GM21526 (cell line): ENCODE measurements around the gene FREY1.

Experiments
- ATAC-seq: cut with Tn5 transposase; IDR thresholded peaks from one replicate; pipeline ENCODE4 v1.9.1; 2021; ENCODE audit warnings: moderate library complexity; ENCODE audit not compliant: unreplicated experiment, low FRiP score

The FREY1 gene

DNA sequence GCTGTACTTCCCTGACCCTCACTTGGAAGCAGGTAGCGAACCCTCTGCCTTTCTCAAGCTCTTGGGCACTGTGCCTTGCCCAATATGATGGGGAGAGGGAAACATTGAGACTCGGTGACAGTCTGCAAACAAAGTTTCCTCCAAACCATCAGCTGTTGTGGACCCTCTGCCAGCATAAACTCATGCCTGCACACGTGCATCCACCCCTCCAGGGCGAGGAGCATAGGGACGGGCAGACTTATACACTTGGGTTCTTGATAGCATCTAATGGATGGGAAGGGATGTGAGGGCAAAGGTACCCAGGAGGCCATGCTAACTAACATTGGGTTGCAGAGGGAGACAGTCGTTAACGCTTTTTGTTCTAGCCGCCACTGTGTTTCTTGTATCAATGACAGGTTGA, 29.9 kb downstream of the FREY1 start:
- ATAC-seq, result no peak

DNA sequence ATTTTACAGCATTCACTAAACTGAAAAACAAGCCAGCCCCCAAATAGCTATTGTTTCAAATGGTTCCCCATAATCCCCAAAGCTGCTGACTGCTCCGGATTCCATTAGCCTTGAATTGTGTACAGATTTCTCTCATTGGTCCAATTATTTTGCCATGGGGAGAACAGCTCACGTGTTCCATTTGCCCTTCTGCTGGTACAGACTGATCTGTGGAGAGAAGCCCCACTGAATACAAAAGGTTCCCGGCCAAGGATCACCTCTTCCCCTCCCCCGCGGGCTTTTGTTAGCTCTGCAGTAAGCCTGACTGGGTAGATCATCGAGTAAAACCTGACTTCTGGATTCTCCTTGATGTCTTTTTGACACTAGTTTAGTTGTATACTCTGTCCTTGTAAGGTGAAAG, 30.7 kb downstream of the FREY1 start:
- no peak for ATAC-seq

DNA sequence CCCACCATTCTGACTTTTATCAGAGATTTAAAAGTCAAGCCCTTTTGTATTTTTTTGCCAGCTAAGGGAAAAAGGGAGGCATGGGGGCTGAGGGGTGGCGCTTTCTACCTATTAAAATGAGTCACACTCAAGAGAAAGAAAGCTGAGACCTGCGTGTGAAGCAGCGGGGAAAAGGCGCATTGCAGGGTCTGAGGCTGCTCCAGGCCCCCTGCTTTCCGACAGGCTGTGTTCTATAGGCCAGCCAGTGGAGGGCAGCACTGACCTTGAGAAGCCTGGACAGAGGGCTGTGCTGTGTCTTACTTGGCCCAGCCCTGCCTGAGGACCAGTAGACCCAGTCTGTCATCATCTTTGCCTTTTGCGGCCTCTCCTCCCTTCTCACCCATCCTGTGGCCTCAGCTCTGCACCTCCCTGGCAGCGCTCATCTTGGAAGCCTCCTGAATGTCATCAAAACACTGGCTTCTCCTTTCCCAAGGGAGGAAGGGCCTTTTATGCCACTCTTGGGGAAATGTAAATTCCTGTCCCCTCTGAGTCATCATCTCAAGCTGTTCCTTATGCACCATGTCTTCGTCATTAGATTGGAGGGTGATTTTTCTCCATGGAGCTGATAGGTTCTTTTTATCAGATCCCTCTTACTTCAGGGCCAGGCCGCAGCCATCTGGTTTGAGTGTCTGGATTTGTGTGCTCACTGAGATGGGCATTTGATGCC, 34.3 kb downstream of the FREY1 start:
- no peak for ATAC-seq

DNA sequence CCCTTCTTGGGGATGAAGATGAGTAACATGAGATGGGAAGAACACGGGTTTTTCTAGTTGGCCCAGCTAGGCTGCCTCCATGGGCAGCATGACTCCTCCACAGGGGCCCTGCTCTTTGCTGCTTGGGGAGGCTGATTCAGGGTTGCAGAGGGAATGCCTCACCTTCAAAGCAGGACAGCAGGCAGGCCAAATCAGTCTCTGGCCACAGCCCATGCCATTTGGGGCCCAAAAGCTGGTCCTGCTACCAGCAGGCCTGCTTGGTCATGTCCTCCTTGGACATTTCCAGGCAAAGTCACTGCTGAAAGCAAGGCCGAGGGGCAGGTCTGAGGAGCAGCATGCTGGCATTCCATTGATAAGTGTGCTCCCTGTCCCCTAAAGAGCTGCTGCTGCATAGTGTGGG, 35.4 kb downstream of the FREY1 start:
- ATAC-seq, result no peak

DNA sequence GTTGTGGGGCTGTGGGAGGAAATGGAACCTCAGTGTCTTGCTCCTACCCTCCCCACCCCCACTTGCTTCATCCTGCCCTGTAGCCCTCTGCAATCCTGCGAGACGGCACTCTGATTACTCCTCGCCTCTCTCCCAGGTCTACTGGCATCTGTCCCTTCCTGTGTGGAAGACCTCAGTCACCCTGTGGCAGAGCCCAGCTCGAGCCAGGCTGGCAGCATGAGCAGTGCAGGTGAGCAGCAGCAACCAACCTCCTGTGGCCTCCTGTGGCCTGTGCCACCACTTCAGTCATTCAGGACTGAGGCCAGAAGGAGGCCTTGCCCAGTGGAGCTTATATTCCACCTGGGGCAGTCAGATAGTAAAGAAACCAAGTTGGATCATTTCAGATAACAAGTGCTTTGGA, 36.4 kb downstream of the FREY1 start:
- ATAC-seq, result no peak

DNA sequence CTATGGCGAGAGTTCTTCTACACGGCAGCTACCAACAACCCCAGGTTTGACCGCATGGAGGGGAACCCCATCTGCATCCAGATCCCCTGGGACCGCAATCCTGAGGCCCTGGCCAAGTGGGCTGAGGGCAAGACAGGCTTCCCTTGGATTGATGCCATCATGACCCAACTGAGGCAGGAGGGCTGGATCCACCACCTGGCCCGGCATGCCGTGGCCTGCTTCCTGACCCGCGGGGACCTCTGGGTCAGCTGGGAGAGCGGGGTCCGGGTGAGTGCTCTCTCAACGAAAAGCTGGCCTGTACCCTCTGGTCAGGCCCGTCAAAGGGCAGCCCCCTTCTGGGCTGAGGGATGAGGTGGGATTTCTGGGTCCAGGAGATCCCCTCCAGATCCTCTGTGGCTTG, 37.5 kb downstream of the FREY1 start:
- ATAC-seq, result no peak

DNA sequence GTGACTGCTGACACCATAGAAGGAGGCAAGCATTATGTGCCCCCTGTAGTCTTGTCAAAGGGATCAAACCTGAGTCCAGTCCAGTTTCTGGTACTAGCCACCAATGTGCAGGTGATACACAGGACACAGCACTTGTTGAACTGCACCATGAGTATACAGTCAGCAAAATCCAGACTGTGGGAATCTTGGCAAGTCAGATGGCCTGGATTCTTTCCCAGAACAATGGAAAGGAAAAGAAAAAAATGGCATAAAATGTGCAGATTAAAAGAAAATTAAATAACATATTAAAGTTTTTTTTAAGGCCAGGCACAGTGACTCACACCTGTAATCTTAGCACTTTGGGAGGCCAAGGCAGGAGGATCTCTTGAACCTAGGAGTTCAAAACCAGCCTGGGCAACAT, 43.0 kb downstream of the FREY1 start:
- ATAC-seq, result no peak

DNA sequence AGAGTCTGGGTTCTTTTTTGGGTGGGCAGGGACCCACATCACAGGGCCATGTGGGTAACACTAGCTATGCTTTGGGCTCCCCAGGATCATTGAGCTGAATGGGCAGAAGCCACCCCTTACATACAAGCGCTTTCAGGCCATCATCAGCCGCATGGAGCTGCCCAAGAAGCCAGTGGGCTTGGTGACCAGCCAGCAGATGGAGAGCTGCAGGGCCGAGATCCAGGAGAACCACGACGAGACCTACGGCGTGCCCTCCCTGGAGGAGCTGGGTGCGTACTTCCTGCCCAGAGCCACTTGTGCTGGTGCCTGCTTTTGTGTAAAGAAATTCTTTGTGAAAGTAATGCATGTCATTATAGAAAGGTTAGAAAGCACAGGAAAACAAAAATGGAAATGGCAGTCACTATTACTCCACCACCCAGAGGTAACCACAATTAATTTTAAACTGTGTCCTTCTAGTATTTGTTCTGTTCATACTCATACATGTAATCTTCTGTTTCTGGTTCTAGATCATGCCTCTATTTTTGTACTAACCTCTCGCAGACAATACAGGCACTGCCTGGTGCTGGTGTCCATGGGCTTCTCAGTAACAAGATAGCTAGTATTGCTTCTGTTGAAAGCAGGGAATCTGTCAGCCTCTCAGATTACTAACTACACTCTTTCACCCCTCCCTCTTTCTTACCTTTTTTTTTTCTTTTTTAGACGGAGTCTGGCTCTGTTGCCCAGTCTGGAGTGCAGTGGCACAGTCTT, 46.1 kb downstream of the FREY1 start:
- no peak for ATAC-seq

DNA sequence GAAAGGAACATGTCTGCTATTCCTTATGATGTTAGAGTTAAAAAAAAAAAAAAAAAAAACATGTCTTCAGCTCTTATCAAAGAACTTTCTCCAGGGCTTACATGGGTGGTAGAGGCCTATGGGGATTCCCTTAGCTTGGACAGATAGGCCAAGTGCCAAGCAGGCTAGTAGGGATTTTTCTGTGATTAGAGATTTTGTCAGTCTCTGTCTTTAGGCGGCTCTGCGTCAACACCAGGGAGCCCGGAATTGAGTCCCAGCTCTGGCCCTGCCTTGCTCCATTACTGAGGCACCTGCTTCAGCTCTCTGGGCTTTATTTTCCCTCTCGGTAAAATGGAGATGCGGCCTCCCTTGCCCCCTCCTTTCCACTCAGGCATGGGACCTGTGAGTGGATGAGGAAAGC, 46.7 kb downstream of the FREY1 start:
- no peak for ATAC-seq

DNA sequence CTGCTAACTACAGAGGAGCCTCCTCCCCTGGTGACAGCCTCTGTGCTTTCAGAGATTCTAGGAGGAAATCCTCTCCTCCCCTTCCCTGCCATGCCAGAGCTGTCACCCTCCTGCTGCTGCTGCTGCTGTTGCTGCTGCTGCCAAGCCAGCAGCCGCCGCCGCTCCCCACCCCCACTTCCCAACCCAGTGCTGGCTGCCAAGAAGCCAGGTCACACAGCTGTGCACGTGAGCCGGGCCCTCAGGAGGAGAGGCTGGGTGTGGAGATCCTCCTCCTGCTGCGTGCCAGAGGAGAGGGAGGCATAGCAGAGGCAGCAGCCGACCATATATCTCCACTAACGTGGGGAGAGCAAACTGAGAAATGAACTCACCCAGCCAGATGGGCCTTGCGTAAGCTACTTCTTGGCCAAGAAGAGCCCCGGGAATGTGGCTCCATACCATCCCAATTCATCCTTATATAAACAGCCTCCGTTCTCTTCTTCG, 47.4 kb downstream of the FREY1 start:
- ATAC-seq, result no peak

DNA sequence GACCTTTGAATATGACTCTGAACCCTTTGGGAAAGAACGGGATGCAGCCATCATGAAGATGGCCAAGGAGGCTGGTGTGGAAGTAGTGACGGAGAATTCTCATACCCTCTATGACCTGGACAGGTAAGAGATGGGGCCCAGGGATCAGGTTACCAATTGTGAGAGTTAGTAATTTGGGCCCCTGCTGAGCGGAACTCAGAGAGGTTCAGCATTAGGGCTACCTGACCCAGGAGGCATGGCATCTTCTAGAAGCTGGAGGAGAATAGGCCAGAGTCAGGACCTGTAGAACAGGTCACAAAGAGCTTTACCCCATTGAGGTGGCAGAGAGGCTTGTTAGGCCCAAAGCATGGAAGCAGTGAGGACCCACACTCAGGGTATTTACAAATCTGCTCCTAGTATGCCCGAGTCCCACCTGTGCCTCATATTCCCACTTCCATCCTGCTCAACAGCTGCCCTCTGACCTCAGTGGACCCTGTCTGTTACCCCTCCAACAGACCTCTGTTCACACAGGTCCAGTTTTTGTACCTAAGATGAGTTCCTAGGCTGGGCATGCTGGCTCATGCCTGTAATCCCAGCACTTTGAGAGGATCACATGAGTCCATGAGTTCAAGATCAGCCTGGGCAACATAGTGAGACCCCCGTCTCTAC, 48.2 kb downstream of the FREY1 start:
- no peak for ATAC-seq

DNA sequence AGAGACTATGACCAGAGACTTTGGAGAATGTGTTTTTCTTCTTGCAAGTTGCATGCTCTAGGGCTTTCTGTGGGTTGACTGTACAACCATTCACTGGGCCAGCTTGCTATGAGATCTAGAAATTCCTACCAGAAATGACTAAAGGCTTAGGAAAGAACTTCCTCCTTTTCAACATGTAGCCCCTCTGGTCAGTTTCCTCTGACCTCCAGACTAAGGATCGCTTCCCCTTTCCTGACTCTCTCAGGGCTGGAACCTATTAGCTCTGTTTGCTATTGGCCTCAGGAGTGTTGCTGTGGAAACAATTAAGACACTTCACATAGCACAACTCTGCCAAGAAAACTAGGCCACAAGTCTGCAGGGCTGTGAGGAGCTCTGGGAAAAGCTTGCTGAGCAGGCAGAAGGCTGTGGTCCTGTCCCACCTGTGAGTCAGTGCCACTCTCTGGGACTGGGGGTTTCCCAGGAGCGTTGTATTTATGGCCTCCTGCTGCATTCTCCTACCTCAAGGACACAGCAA, 49.1 kb downstream of the FREY1 start:
- no peak for ATAC-seq
